ENCODE measurements around the gene CLTCL1.
"Not testable (repeated sequence)": the region's sequence is repeated elsewhere in the genome, so short reads cannot be mapped to it uniquely, and the experiment has no call there.

CLTCL1 gene

DNA sequence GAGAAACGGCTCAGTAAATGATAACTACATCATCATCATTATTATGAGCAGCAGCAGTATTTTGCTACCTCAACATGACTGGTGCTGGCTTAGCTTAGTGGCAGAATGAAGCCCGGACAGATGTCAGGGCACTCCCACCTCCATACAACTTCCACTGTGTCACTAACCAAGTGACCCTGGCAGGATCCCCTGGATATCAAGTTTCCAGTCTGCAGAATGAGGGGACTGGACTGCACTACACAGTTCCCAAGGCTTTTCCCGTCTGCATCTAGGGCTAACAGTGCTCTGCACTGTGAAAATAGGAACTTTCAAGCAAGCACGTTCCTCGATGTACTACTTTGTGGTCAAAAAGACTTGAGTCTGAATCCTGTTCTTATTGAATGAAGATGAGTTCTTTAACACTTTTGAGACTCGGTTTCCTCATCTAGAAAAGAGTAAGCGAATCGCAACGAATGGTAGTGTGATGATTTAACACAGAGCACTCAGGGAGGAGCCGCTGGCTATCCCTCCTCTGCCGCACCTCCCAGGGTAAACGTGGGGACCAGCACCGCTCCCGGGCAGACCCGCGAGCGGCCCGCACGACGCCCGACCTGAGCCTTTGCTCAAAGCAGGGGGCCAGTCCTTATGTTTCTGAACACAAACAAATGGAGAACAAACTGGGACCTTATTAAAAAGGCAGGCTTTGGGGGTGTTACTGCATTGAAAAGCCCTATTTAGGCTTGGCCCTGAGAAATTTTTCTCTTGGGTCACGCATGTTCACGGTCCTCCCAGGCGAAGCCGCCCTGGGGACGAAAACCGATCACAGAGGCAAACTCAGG, 910 bp downstream of the CLTCL1 start:
- Histone ChIP-seq H3K4me3 (ENCODE audit: low read length) (peak overlapping the region; percentile 78), H3K4me1 (ENCODE audit: insufficient read depth, low read length) (peaks cover 28% of the 10 kb centered on the region), H3K27ac (ENCODE audit: low read depth, low read length) (no peak overlapping the region), H3K9ac (ENCODE audit: low read depth, low read length) (peak overlapping the region; percentile 70), H3K36me3 (ENCODE audit: insufficient read depth, low read length) (no peaks in the 10 kb centered on the region), H3K27me3 (ENCODE audit: insufficient read depth, low read length) (peaks cover 24% of the 10 kb centered on the region), H3K9me3 (ENCODE audit: insufficient read depth, low read depth, low read length) (no peaks in the 10 kb centered on the region)
- WGBS: 15% methylated on average over 27 of the region's 27 CpGs

DNA sequence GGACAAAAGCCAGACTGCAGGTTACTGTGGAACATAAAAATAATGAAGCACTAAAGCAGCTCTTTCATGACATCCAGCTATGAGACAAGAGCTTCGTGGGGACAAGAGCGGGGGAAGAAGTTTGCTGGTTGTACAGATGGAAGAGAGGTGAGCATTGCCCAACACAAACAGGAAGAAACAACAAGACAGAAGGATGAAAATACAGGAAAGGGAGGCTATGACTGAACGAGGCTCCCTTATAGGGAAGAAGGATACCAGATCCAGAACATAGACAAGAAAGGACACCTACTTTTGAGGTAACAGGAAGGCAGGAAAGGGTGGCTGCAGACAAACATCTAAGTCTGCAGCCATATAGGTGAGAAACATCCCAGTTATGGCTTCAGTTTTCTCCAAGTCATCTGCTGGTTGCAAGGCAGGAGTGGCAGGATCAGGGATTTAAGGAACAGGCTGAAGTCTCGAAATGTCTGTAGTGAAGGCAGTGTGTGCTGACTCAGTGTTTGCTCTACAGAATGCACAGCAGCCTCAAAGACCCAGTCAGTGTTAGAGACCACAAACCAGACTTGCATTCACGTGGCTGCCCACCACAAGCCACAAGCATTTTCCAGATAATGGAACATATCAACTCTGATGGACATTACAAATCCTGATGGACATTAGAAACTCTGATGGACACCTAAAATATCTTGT, 1.9 kb downstream of the CLTCL1 start:
- H3K9ac ChIP-seq (ENCODE audit: low read depth, low read length): no peak overlapping the region
- peaks cover 24% of the 10 kb centered on the region for H3K27me3 ChIP-seq (ENCODE audit: insufficient read depth, low read length)
- no peaks in the 10 kb centered on the region for H3K36me3 ChIP-seq (ENCODE audit: insufficient read depth, low read length)
- peaks cover 34% of the 10 kb centered on the region for H3K4me1 ChIP-seq (ENCODE audit: insufficient read depth, low read length)
- no peaks in the 10 kb centered on the region for H3K9me3 ChIP-seq (ENCODE audit: insufficient read depth, low read depth, low read length)
- H3K27ac ChIP-seq (ENCODE audit: low read depth, low read length): no peak overlapping the region
- H3K4me3 ChIP-seq (ENCODE audit: low read length): no peak overlapping the region
- 93% methylated on average over 5 of the region's 5 CpGs for WGBS

DNA sequence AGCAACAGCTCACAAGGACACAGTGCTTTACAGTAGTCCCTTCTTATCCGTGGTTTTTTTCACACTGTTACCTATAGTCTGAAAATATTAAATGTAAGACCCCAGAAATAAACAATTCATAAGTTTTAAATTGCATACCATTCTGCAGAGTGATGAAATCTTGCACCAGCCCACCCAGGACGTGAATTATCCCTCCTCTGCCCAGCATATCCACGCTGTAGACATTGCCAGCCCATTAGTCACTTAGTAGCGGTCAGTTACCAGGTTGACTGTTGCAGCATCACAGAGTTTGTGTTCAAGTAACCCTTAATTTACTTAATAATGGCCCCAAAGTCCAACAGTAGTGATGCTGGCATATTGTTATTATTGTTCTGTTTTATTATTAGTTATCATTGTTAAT, 3.6 kb downstream of the CLTCL1 start:
- no peaks in the 10 kb centered on the region for H3K9me3 ChIP-seq (ENCODE audit: insufficient read depth, low read depth, low read length)
- no peak overlapping the region for H3K9ac ChIP-seq (ENCODE audit: low read depth, low read length)
- H3K27me3 ChIP-seq (ENCODE audit: insufficient read depth, low read length): peaks cover 24% of the 10 kb centered on the region
- H3K27ac ChIP-seq (ENCODE audit: low read depth, low read length): no peak overlapping the region; the same call in 1 of the 2 replicates
- no peaks in the 10 kb centered on the region for H3K36me3 ChIP-seq (ENCODE audit: insufficient read depth, low read length)
- H3K4me1 ChIP-seq (ENCODE audit: insufficient read depth, low read length): peaks cover 34% of the 10 kb centered on the region
- 82% methylated on average over 4 of the region's 4 CpGs for WGBS
- H3K4me3 ChIP-seq (ENCODE audit: low read length): no peak overlapping the region

DNA sequence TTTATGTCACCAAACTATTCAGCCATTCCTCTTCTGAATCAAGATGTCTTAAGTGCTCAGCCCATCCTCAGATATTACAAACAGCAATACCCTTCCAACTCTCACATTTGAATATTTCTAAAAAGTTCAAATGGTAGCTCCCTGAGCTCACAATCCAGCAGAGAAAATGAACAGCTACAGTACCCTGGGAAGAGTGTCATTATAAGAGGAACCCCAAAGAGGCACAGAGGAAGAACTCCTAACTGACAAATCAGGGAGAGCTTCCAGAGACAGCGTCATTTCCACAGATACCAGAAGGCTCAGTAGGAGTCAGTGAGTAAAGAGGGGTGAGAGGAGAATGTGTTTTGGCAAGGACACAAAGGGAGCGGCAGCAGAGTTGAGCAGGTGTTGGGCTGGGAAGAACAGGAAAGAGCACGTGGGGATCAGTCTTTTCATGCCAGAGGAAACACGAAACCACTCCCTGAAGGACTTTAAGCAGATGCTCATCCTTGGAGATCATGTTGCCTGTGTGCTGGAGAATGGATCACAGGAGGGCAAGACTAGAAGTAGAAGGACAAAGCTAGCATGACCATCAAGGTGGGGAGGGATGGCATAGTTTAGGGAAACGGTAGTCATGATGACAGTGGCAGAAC, 4.3 kb downstream of the CLTCL1 start:
- WGBS: 68% methylated on average over 5 of the region's 5 CpGs

DNA sequence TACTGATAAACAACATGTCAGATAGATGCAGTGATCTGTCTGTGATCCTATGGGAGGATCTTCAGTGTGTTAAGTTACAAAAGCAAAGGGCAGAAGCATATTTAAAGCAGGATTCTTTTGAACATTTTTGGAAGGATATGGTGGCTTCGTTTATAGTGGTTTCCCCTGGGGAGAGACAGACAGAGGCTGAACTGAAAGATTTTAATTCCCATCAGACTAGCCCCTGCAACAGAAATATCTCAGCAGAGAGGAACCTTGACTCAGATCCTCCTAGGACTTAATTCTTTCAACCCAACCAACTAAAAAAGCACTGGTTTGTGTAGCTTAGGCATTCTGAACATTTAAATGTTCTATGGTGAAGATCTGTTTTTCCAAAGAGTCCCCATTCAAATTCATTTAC, 5.7 kb downstream of the CLTCL1 start:
- Histone ChIP-seq H3K9me3 (ENCODE audit: insufficient read depth, low read depth, low read length) (no peaks in the 10 kb centered on the region), H3K27ac (ENCODE audit: low read depth, low read length) (peak overlapping the region; percentile 87; the same call in 1 of the 2 replicates), H3K27me3 (ENCODE audit: insufficient read depth, low read length) (peaks cover 13% of the 10 kb centered on the region), H3K36me3 (ENCODE audit: insufficient read depth, low read length) (no peaks in the 10 kb centered on the region), H3K4me1 (ENCODE audit: insufficient read depth, low read length) (peaks cover 34% of the 10 kb centered on the region), H3K9ac (ENCODE audit: low read depth, low read length) (peak overlapping the region; percentile 5; the same call in 1 of the 2 replicates), H3K4me3 (ENCODE audit: low read length) (no peak overlapping the region)
- 50% methylated on average over 1 of the region's 1 CpG for WGBS

More for the DNA sequence above, 4.3 kb downstream of the CLTCL1 start:
- H3K36me3 ChIP-seq (ENCODE audit: insufficient read depth, low read length): no peaks in the 10 kb centered on the region
- H3K9ac ChIP-seq (ENCODE audit: low read depth, low read length): no peak overlapping the region
- peaks cover 18% of the 10 kb centered on the region for H3K27me3 ChIP-seq (ENCODE audit: insufficient read depth, low read length)
- H3K4me3 ChIP-seq (ENCODE audit: low read length): no peak overlapping the region
- peaks cover 34% of the 10 kb centered on the region for H3K4me1 ChIP-seq (ENCODE audit: insufficient read depth, low read length)
- H3K9me3 ChIP-seq (ENCODE audit: insufficient read depth, low read depth, low read length): no peaks in the 10 kb centered on the region
- no peak overlapping the region; the same call in 1 of the 2 replicates for H3K27ac ChIP-seq (ENCODE audit: low read depth, low read length)

DNA sequence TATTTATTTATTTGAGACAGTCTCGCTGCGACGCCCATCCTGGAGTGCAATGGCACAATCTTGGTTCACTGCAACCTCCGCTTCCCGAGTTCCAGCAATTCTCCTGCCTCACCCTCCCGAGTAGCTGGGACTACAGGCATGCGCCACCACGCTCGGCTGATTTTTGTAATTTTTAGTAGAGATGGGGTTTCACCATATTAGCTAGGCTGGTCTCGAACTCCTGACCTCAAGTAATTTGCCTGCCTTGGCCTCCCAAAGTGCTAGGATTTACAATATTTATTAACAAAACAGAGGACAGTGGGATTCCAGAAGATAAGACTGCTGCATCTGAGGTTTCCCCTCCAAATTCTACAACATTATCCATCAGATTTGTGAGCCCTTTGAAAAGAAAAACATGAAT, 12.4 kb downstream of the CLTCL1 start:
- H3K4me3 ChIP-seq (ENCODE audit: low read length); H3K9ac ChIP-seq (ENCODE audit: low read depth, low read length); H3K9me3 ChIP-seq (ENCODE audit: insufficient read depth, low read depth, low read length); H3K27me3 ChIP-seq (ENCODE audit: insufficient read depth, low read length); H3K27ac ChIP-seq (ENCODE audit: low read depth, low read length): not testable (repeated sequence)
- WGBS: 97% methylated on average over 10 of the region's 10 CpGs
- peaks cover 11% of the 10 kb centered on the region; the same call in 1 of the 2 replicates for H3K36me3 ChIP-seq (ENCODE audit: insufficient read depth, low read length)
- peaks cover 12% of the 10 kb centered on the region; the same call in 1 of the 2 replicates for H3K4me1 ChIP-seq (ENCODE audit: insufficient read depth, low read length)

DNA sequence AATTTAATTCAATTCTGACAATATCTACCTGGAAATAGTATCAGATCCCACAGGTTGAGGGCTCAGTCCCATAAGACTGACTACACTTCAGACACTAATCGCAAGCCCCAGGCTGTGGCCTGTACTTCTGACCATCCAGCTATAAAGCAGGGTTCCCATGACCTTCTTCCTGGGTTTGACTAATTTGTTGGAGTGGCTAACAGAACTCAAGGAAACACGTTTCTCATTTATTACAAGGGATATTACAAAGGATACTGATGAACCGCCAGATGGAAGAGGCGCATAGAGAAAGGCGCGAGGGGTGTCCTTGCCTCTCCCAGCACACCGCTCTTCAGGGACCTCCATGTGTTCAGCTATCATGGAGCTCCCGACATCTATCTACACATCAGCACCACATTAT, 13.7 kb downstream of the CLTCL1 start:
- Histone ChIP-seq H3K27ac (ENCODE audit: low read depth, low read length) (no peak overlapping the region), H3K27me3 (ENCODE audit: insufficient read depth, low read length) (no peaks in the 10 kb centered on the region), H3K9me3 (ENCODE audit: insufficient read depth, low read depth, low read length) (no peaks in the 10 kb centered on the region), H3K36me3 (ENCODE audit: insufficient read depth, low read length) (peaks cover 11% of the 10 kb centered on the region; the same call in 1 of the 2 replicates), H3K9ac (ENCODE audit: low read depth, low read length) (no peak overlapping the region), H3K4me1 (ENCODE audit: insufficient read depth, low read length) (peaks cover 12% of the 10 kb centered on the region; the same call in 1 of the 2 replicates), H3K4me3 (ENCODE audit: low read length) (no peak overlapping the region)
- 98% methylated on average over 7 of the region's 8 CpGs for WGBS

DNA sequence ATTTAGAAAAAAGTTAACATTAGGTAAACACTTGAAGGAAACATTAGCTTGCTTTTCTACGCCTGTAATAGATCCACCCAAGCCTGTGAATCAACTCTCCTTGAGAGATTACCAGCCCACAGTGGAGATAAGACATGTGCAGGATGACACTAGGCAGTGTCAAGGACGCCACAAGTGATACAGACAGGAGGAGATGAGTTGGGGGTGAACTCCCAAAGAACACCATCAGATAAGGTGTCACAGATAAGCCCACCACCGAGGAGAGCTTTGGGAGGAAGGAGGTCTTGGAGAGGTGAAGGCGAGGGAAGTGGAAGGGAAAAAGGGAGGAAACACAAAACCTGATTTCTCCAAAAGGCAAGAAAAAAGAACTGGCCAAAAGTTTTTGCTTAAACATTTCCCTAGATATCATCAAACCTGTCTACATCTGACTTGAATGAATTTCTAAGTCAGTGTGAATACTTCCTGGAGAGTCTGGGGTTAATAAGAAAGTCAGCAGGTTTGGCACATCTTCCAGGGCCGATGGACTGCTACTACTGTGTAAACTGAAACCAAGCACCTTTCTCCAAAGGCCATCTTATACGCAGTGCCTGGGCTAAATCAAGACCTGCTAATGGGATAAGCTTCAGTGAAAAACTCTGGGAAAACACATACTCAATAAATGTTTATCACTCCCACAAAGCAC, 15.5 kb downstream of the CLTCL1 start:
- Histone ChIP-seq H3K9me3 (ENCODE audit: insufficient read depth, low read depth, low read length) (no peaks in the 10 kb centered on the region), H3K4me3 (ENCODE audit: low read length) (no peak overlapping the region), H3K27me3 (ENCODE audit: insufficient read depth, low read length) (no peaks in the 10 kb centered on the region), H3K4me1 (ENCODE audit: insufficient read depth, low read length) (peaks cover 12% of the 10 kb centered on the region; the same call in 1 of the 2 replicates), H3K27ac (ENCODE audit: low read depth, low read length) (no peak overlapping the region), H3K9ac (ENCODE audit: low read depth, low read length) (no peak overlapping the region), H3K36me3 (ENCODE audit: insufficient read depth, low read length) (peaks cover 11% of the 10 kb centered on the region; the same call in 1 of the 2 replicates)
- WGBS: 72% methylated on average over 6 of the region's 6 CpGs

DNA sequence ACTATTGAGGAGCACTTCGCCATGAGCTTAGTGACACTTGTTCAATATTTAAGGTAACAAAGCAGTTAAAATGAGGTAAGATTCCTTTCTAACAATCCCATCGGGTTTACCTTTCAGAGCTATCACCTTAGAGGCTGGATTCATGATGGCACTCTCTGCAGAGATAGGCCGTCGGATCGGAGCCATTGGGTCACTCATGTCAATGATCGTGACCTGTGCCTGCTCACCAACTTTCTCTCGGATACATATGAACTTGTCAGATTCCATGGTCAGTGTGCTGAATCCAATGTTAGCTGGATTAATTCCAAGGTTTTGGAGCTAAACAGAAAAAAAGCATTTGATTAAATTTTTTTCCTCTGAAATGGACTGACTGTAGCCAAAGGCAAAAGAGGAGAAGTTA, 16.0 kb downstream of the CLTCL1 start:
- no peaks in the 10 kb centered on the region for H3K27me3 ChIP-seq (ENCODE audit: insufficient read depth, low read length)

DNA sequence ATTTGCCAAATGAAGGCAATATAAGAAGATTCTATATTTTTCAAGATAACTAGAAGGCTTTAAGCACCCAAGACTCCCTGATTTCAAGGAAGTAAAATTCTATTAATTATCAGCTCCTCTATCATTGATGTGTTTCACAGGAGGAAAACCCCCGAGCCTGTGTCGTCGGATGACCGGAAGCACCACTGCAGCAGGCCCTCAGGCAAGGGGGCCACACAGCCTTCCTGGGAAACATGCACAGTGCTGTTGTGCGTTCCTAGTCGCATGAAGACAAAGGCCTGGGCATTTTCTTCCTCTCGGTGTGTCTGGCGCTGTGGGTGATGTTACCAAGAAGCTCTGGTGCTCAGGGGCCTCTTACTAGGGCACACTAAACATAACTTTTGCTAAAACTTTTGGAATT, 16.4 kb downstream of the CLTCL1 start:
- Histone ChIP-seq H3K4me3 (ENCODE audit: low read length) (no peak overlapping the region), H3K27ac (ENCODE audit: low read depth, low read length) (no peak overlapping the region), H3K9me3 (ENCODE audit: insufficient read depth, low read depth, low read length) (no peaks in the 10 kb centered on the region), H3K27me3 (ENCODE audit: insufficient read depth, low read length) (no peaks in the 10 kb centered on the region), H3K4me1 (ENCODE audit: insufficient read depth, low read length) (peaks cover 11% of the 10 kb centered on the region; the same call in 1 of the 2 replicates), H3K36me3 (ENCODE audit: insufficient read depth, low read length) (peaks cover 11% of the 10 kb centered on the region; the same call in 1 of the 2 replicates), H3K9ac (ENCODE audit: low read depth, low read length) (no peak overlapping the region)
- 93% methylated on average over 8 of the region's 8 CpGs for WGBS

More for the DNA sequence above, 16.0 kb downstream of the CLTCL1 start:
- H3K4me1 ChIP-seq (ENCODE audit: insufficient read depth, low read length): peaks cover 12% of the 10 kb centered on the region; the same call in 1 of the 2 replicates
- no peak overlapping the region for H3K4me3 ChIP-seq (ENCODE audit: low read length)
- no peak overlapping the region for H3K27ac ChIP-seq (ENCODE audit: low read depth, low read length)
- no peaks in the 10 kb centered on the region for H3K9me3 ChIP-seq (ENCODE audit: insufficient read depth, low read depth, low read length)
- no peak overlapping the region for H3K9ac ChIP-seq (ENCODE audit: low read depth, low read length)
- H3K36me3 ChIP-seq (ENCODE audit: insufficient read depth, low read length): peaks cover 11% of the 10 kb centered on the region; the same call in 1 of the 2 replicates
- 94% methylated on average over 7 of the region's 7 CpGs for WGBS

Measured in HUES64 (cell line).